HEK293 (cell line): ENCODE data around the gene FUT1.

ENCODE experiments used
- EGR2 ChIP-seq: fragments of 450-650 bp; formaldehyde crosslinking; IDR thresholded peaks from 2 replicates; pipeline ENCODE4 v1.5.1; 2016; ENCODE audit warnings: low read depth, missing biosample characterization, missing genetic modification characterization
- KLF7 ChIP-seq: fragments of 450-650 bp; formaldehyde crosslinking; IDR thresholded peaks from 2 replicates; pipeline ENCODE4 v1.5.1; 2016; ENCODE audit warnings: missing biosample characterization, missing genetic modification characterization, borderline replicate concordance
- KLF9 ChIP-seq: fragments of 450-650 bp; formaldehyde crosslinking; IDR thresholded peaks from 2 replicates; pipeline ENCODE4 v1.5.1; 2016; ENCODE audit warnings: missing biosample characterization, missing genetic modification characterization, low read depth
- ZBTB10 ChIP-seq: fragments of 450-650 bp; formaldehyde crosslinking; IDR thresholded peaks from 2 replicates; pipeline ENCODE4 v1.5.1; 2016; ENCODE audit warnings: missing biosample characterization, missing genetic modification characterization
- ZBTB44 ChIP-seq: fragments of 450-650 bp; IDR thresholded peaks from 2 replicates; pipeline ENCODE4 v1.5.1; 2018; ENCODE audit warnings: missing biosample characterization, mild to moderate bottlenecking, missing genetic modification characterization
- ZBTB6 ChIP-seq: fragments of 450-650 bp; formaldehyde crosslinking; IDR thresholded peaks from 2 replicates; pipeline ENCODE4 v1.5.1; 2017; ENCODE audit warnings: missing biosample characterization, missing genetic modification characterization
- ZNF169 ChIP-seq: fragments of 450-650 bp; formaldehyde crosslinking; IDR thresholded peaks from 2 replicates; pipeline ENCODE4 v1.5.1; 2016; ENCODE audit warnings: missing biosample characterization, missing genetic modification characterization
- ZNF184 ChIP-seq: fragments of 450-650 bp; IDR thresholded peaks from 2 replicates; pipeline ENCODE4 v1.5.1; 2018; ENCODE audit warnings: missing biosample characterization, mild to moderate bottlenecking, missing genetic modification characterization
- ZNF302 ChIP-seq: fragments of 450-650 bp; formaldehyde crosslinking; IDR thresholded peaks from 2 replicates; pipeline ENCODE4 v1.5.1; 2016; ENCODE audit warnings: missing biosample characterization, missing genetic modification characterization, low read depth
- ZNF311 ChIP-seq: fragments of 450-650 bp; formaldehyde crosslinking; IDR thresholded peaks from 2 replicates; pipeline ENCODE4 v1.5.1; 2017; ENCODE audit warnings: missing biosample characterization, missing genetic modification characterization, borderline replicate concordance
- ZNF362 ChIP-seq: fragments of 450-650 bp; formaldehyde crosslinking; IDR thresholded peaks from 2 replicates; pipeline ENCODE4 v1.5.1; 2016; ENCODE audit warnings: missing biosample characterization, missing genetic modification characterization
- ZNF416 ChIP-seq: fragments of 450-650 bp; formaldehyde crosslinking; IDR thresholded peaks from 2 replicates; pipeline ENCODE4 v1.5.1; 2016; ENCODE audit warnings: missing biosample characterization, missing genetic modification characterization
- ZNF433 ChIP-seq: fragments of 450-650 bp; formaldehyde crosslinking; IDR thresholded peaks from 2 replicates; pipeline ENCODE4 v1.5.1; 2016; ENCODE audit warnings: missing biosample characterization, missing genetic modification characterization, low read depth
- ZNF501 ChIP-seq: fragments of 450-650 bp; formaldehyde crosslinking; IDR thresholded peaks from 2 replicates; pipeline ENCODE4 v1.5.1; 2016; ENCODE audit warnings: missing biosample characterization, missing genetic modification characterization
- ZNF513 ChIP-seq: fragments of 450-650 bp; IDR thresholded peaks from 2 replicates; pipeline ENCODE4 v1.5.1; 2018; ENCODE audit warnings: missing biosample characterization, missing genetic modification characterization
- ZNF518A ChIP-seq: fragments of 450-650 bp; formaldehyde crosslinking; conservative IDR thresholded peaks from 2 replicates; pipeline ENCODE4 v1.5.1; 2016; ENCODE audit warnings: low read depth, missing biosample characterization, missing genetic modification characterization
- ZNF560 ChIP-seq: fragments of 450-650 bp; formaldehyde crosslinking; IDR thresholded peaks from 2 replicates; pipeline ENCODE4 v1.5.1; 2017; ENCODE audit warnings: missing biosample characterization, missing genetic modification characterization, borderline replicate concordance
- ZNF596 ChIP-seq: fragments of 450-650 bp; IDR thresholded peaks from 2 replicates; pipeline ENCODE4 v1.5.0; 2018; ENCODE audit warnings: missing biosample characterization, mild to moderate bottlenecking, missing genetic modification characterization, moderate library complexity
- ZNF600 ChIP-seq: fragments of 450-650 bp; formaldehyde crosslinking; IDR thresholded peaks from 2 replicates; pipeline ENCODE4 v1.5.1; 2016; ENCODE audit warnings: missing biosample characterization, missing genetic modification characterization
- ZNF623 ChIP-seq: fragments of 450-650 bp; formaldehyde crosslinking; IDR thresholded peaks from 2 replicates; pipeline ENCODE4 v1.5.1; 2016; ENCODE audit warnings: missing biosample characterization, missing genetic modification characterization
- ZNF639 ChIP-seq: fragments of 450-650 bp; formaldehyde crosslinking; IDR thresholded peaks from 2 replicates; pipeline ENCODE4 v1.5.1; 2016; ENCODE audit warnings: missing biosample characterization, missing genetic modification characterization
- ZNF670 ChIP-seq: fragments of 450-650 bp; formaldehyde crosslinking; IDR thresholded peaks from 2 replicates; pipeline ENCODE4 v1.5.1; 2016; ENCODE audit warnings: missing biosample characterization, missing genetic modification characterization, low read depth
- ZNF792 ChIP-seq: fragments of 450-650 bp; formaldehyde crosslinking; IDR thresholded peaks from 2 replicates; pipeline ENCODE4 v1.5.1; 2016; ENCODE audit warnings: missing biosample characterization, missing genetic modification characterization
- ZNF843 ChIP-seq: fragments of 450-650 bp; formaldehyde crosslinking; IDR thresholded peaks from 2 replicates; pipeline ENCODE4 v1.5.1; 2016; ENCODE audit warnings: missing biosample characterization, missing genetic modification characterization

The FUT1 gene

GRCh38 chr19:48724796-48725753, 27.4 kb downstream of the FUT1 start (continued):
- no peak for TF ChIP-seq ZNF416 (tag by site-specific recombination)
- no peak for TF ChIP-seq KLF9 (tag by site-specific recombination)
- TF ChIP-seq ZNF792 (tag by site-specific recombination) = no peak
- no peak for TF ChIP-seq ZBTB44 (tag by site-specific recombination)
- no peak for TF ChIP-seq ZNF513
- no peak for TF ChIP-seq ZNF433 (tag by site-specific recombination)
- no peak for TF ChIP-seq ZNF311 (tag by site-specific recombination)
- no peak for TF ChIP-seq ZNF639
- TF ChIP-seq ZNF843 = no peak
- no peak for TF ChIP-seq ZNF169 (tag by site-specific recombination)
- TF ChIP-seq ZNF623 (tag by site-specific recombination) = no peak
- no peak for TF ChIP-seq ZNF600 (tag by site-specific recombination)
- peak; percentile 94 for TF ChIP-seq ZNF518A (tag by site-specific recombination)
- no peak for TF ChIP-seq ZNF501 (tag by site-specific recombination)
- TF ChIP-seq ZNF302 (tag by site-specific recombination) = no peak
- no peak for TF ChIP-seq ZNF184 (tag by site-specific recombination)
- no peak for TF ChIP-seq ZNF596
- peak; percentile 24; the same call in 1 of the 2 replicates for TF ChIP-seq ZBTB6 (tag by site-specific recombination)
- no peak for TF ChIP-seq ZNF670
- TF ChIP-seq EGR2 = no peak
- TF ChIP-seq ZNF560 (tag by site-specific recombination) = no peak
- peak; percentile 58; the same call in 1 of the 2 replicates for TF ChIP-seq ZNF362 (tag by site-specific recombination)
- no peak for TF ChIP-seq KLF7 (tag by site-specific recombination)
- peak; percentile 61; the same call in 1 of the 2 replicates for TF ChIP-seq ZBTB10
